Measurements from ENCODE around the gene SLAMF1. TPM values are rescaled to one million over a fixed set of nuclear protein-coding genes. Genes with fewer than 3 reads are reported as not detected.

SLAMF1 gene
- total and polyA plus RNA-seq, 2 of the 13 experiments (the other 11 are each of a cell fraction or from before 2014, with no cell fraction given) = not detected

GRCh38 chr1:160626509-160627342 lies 20.1 kb downstream of the SLAMF1 start:
- no peak overlapping the region for H2AFZ ChIP-seq (ENCODE audit: low read length)
- intact Hi-C loops (cut with micrococcal nuclease; ENCODE audit: unreplicated experiment) = no loop called here
- no peaks in the 10 kb centered on the region for H3K9me3 ChIP-seq (ENCODE audit: low read length)
- no peak for FAIRE-seq
- no peaks in the 10 kb centered on the region for H4K20me1 ChIP-seq (ENCODE audit: insufficient read depth, low read length)
- no peak for ATAC-seq
- H3K4me1 ChIP-seq (ENCODE audit: insufficient read depth, low read length) = no peaks in the 10 kb centered on the region
- DNase-seq (ENCODE audit: low spot score) = no peak
- in situ Hi-C loops (cut with HindIII; ENCODE audit: extremely low pct_ligation_motif_present, low pct_unique_long_range_greater_than_20kb) = no loop called here
- H3K79me2 ChIP-seq (ENCODE audit: insufficient read depth, low read length) = no peaks in the 10 kb centered on the region
- no peak overlapping the region for H3K4me3 ChIP-seq (replicated peaks in 1 of 3; ENCODE audit: insufficient read depth in 1 of 3, low read depth in 2 of 3, low read length in 3 of 3)
- WGBS (ENCODE audit: low lambda C conversion rate) = 75% methylated on average over 1 of the region's 1 CpG
- ChIA-PET CTCF (ENCODE audit: low intra/inter-chr PET ratio, low total read pairs) (no interaction called here), POLR2A (no interaction called here)
- no peak overlapping the region for H3K27ac ChIP-seq (ENCODE audit: extremely low read length, insufficient read depth, low read length)
- no peaks in the 10 kb centered on the region for H3K36me3 ChIP-seq (replicated peaks in 1 of 2; ENCODE audit: control insufficient read depth in 1 of 2, insufficient read depth in 2 of 2, low read length in 2 of 2)
- no peaks in the 10 kb centered on the region for H3K27me3 ChIP-seq (ENCODE audit: control insufficient read depth in 1 of 2, insufficient read depth in 2 of 2, low read length in 2 of 2)
- no TSS peak for BruUV-seq (replicated peaks)
- no peak for TF ChIP-seq ZNF616 (CRISPR knock-in tag; IDR thresholded peaks at IDR 0.05; ENCODE audit: low read depth)
- TF ChIP-seq ZNF800 (CRISPR knock-in tag; IDR thresholded peaks at IDR 0.05) = no peak
- no peak for TF ChIP-seq TEAD3 (CRISPR knock-in tag; optimal IDR thresholded peaks at IDR 0.05; ENCODE audit: borderline replicate concordance)
- H3K4me2 ChIP-seq (ENCODE audit: low read depth, low read length) = no peak overlapping the region
- H3K9ac ChIP-seq (ENCODE audit: insufficient read depth, low read depth, low read length) = no peak overlapping the region

- no peaks in the 10 kb centered on the region for H3K4me1 ChIP-seq (ENCODE audit: insufficient read depth, low read length)
- H4K20me1 ChIP-seq (ENCODE audit: insufficient read depth, low read length) = no peaks in the 10 kb centered on the region
- intact Hi-C loops (cut with micrococcal nuclease; ENCODE audit: unreplicated experiment) = no loop called here
- WGBS (ENCODE audit: low lambda C conversion rate) = 33% methylated on average over 10 of the region's 10 CpGs
- in situ Hi-C loops (cut with HindIII; ENCODE audit: extremely low pct_ligation_motif_present, low pct_unique_long_range_greater_than_20kb) = no loop called here
- no peak overlapping the region for H3K4me2 ChIP-seq (ENCODE audit: low read depth, low read length)
- H3K36me3 ChIP-seq (replicated peaks in 1 of 2; ENCODE audit: control insufficient read depth in 1 of 2, insufficient read depth in 2 of 2, low read length in 2 of 2) = no peaks in the 10 kb centered on the region
- ATAC-seq = no peak
- no peak overlapping the region for H3K9ac ChIP-seq (ENCODE audit: insufficient read depth, low read depth, low read length)
- CTCF ChIA-PET (ENCODE audit: low intra/inter-chr PET ratio, low total read pairs) = no interaction called here
- POLR2A ChIA-PET = no interaction called here
- no TSS peak for BruUV-seq (replicated peaks)
- H2AFZ ChIP-seq (ENCODE audit: low read length) = no peak overlapping the region
- H3K79me2 ChIP-seq (ENCODE audit: insufficient read depth, low read length) = no peaks in the 10 kb centered on the region
- H3K27ac ChIP-seq (ENCODE audit: extremely low read length, insufficient read depth, low read length) = no peak overlapping the region
- H3K27me3 ChIP-seq (ENCODE audit: control insufficient read depth in 1 of 2, insufficient read depth in 2 of 2, low read length in 2 of 2) = no peaks in the 10 kb centered on the region
- no peaks in the 10 kb centered on the region for H3K9me3 ChIP-seq (ENCODE audit: low read length)
- no peak for DNase-seq (ENCODE audit: low spot score)
- FAIRE-seq = no peak
- H3K4me3 ChIP-seq (replicated peaks in 1 of 3; ENCODE audit: insufficient read depth in 1 of 3, low read depth in 2 of 3, low read length in 3 of 3) = no peak overlapping the region
- TF ChIP-seq TBP (CRISPR knock-in tag; IDR thresholded peaks at IDR 0.05) (no peak), SMARCC2 (IDR thresholded peaks at IDR 0.05) (no peak), MXD4 (CRISPR knock-in tag; IDR thresholded peaks at IDR 0.05) (no peak), ZNF564 (CRISPR knock-in tag; IDR thresholded peaks at IDR 0.05) (no peak), ZNF143 (CRISPR knock-in tag; IDR thresholded peaks at IDR 0.05) (no peak), DNMT3B (CRISPR knock-in tag; conservative IDR thresholded peaks at IDR 0.05) (no peak), ZNF276 (CRISPR knock-in tag; IDR thresholded peaks at IDR 0.05; ENCODE audit: low read depth) (no peak), KMT2B (CRISPR knock-in tag; IDR thresholded peaks at IDR 0.05) (no peak), ZNF576 (CRISPR knock-in tag; IDR thresholded peaks at IDR 0.05) (no peak), ISX (CRISPR knock-in tag; conservative IDR thresholded peaks at IDR 0.05) (no peak), ZNF138 (CRISPR knock-in tag; IDR thresholded peaks at IDR 0.05; ENCODE audit: low read depth) (no peak)
Observed at GRCh38 chr1:160625725-160626498, 20.9 kb downstream of the SLAMF1 start.
